NCI-H524 (cell line): ENCODE measurements around the gene MIF.
A peak's percentile ranks its signal among the peaks of the same experiment; 100 is the strongest.
"Not testable (repeated sequence)": the region's sequence is repeated elsewhere in the genome, so short reads cannot be mapped to it uniquely, and the experiment has no call there.

Experiments
- DNase-seq, 2 experiments: peaks; one replicate each; lab custom pipeline; 2025; lab: John Stamatoyannopoulos, UW

Gene MIF

DNA sequence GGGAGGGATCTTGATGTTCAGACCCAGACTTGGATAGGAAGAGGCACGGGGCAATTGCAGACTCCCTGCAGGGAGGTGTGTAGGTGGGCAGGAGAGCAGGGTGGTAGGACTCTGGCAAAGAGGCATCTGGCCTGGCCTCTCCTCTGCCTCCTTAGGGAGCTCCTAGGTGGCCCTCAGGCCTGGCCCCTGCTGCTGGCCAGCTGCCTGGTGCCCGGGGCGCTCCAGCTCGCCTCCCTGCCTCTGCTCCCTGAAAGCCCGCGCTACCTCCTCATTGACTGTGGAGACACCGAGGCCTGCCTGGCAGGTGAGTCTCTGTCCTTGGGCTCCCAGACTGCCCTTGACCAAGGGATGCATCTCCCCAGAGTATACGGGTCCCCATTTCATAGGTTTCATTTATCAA is 16.6 kb upstream of the MIF start:
- DNase-seq = no peak

DNA sequence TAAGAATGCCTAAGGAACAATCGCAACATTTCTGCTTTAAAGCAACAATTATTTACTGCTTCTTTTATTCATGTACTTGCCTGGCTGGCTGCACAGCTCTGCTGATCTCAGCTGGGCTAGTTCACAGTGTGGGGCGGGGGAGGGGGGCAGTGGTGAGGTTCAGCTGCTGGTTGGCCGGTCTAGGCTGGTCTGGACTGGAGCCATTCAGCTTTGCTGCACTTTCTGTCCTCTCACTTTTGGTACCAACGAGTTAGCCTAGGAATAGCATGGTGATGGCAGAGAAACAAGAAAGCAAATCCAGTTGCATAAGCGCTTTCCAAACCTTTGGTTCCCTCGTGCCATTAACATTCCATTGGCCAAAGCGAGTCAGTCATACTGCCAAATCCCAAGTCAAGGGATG is 16.0 kb upstream of the MIF start:
- no peak for DNase-seq

DNA sequence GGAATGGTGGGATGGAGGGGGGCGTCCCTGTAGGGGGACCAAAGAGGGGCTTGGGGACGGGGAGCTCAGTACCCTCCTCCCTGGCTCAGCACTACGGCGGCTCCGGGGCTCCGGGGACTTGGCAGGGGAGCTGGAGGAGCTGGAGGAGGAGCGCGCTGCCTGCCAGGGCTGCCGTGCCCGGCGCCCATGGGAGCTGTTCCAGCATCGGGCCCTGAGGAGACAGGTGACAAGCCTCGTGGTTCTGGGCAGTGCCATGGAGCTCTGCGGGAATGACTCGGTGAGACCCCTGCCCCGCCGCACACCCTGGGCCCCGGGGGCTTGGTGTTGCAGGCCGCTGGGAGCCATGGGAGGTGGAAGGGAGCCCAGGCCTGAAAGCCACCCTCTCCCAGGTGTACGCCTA is 11.8 kb upstream of the MIF start:
- no peak for DNase-seq

DNA sequence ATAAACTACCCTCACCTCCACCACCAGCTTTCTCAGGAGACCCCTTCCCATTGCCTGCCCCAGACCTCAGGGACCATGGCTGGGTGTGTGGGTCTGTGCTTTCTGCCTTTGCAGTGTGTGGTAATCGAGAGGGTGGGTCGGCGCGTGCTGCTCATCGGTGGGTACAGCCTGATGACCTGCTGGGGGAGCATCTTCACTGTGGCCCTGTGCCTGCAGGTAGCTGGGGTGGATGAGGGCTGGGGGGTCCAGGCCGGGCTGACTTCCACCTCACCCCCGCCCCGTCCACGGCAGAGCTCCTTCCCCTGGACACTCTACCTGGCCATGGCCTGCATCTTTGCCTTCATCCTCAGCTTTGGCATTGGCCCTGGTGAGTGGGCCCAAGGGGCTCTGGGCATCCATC is 10.5 kb upstream of the MIF start:
- DNase-seq = no peak

DNA sequence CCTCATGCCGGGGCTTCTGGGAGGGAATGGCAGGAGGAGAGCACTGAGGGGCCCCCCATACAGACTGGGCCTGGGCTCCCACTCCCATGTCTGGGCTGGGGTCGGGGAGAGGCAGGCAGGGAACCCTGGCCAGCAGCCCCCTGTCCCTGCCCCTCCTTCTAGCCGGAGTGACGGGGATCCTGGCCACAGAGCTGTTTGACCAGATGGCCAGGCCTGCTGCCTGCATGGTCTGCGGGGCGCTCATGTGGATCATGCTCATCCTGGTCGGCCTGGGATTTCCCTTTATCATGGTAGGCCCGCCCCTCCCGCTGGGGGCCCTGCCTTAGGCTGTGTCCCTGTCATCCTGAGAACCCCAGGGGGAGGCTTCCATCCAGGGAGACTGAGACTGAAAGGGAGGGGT is 10.0 kb upstream of the MIF start:
- DNase-seq = peak in 1 of 2 experiments; percentile 60

DNA sequence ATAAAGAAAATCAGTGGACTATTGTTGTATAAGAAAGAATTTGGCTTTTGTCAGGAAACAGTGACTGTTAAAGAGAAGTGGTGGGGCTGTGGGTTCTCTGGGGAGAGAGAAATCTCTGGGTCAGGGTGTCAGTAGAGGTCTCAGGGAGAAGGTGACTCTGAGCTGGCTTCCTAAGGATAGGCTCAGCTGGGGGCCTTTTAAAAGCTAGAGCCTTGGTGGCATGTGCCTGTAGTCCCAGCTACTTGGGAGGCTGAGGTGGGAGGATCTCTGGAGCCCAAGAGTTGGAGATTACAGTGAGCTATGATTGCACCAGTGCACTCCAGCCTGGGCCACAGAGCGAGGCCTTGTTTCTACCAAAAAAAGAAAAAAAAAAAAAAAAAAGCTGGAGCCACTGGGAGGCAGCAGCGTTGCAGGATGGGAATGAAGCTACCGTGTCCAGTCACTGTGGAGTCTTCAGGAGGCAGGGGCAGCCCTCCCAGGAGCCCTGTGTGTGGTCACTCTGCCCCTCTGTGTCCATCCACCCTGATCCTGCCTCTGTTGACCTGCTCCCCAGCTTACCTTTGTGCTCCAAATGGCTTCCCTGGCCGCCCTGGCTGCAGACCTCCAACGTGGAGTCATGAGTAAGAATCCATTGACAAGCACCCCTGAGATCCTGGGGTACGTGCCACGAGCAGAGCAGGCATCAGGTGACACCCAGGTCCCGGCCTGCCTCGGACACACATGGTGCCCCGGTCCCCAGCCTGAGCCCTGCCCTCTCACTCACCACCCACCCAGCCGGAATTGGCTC is 5.4 kb upstream of the MIF start:
- DNase-seq = peak; percentile 16 to 30

DNA sequence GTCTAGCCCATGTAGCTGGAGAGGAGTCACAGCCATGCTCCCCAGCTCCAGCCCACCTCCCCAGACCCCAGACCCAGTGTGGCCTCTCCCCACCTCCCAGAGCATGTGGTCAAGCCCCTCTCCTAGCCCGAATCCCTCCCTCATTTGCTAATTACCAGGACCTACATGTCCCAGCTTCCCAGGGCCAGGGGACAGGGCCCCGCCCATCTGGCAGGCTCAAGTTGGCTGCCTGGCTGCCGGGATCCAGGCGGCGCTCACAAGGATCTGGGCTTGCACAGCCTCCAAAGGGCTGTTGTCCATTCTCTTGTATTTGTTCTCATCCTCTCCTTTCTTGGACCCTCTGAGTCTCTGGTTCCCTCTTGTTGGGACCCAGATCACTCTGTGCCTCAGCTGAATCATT is 4.6 kb upstream of the MIF start:
- peak; percentile 17 to 41 for DNase-seq

DNA sequence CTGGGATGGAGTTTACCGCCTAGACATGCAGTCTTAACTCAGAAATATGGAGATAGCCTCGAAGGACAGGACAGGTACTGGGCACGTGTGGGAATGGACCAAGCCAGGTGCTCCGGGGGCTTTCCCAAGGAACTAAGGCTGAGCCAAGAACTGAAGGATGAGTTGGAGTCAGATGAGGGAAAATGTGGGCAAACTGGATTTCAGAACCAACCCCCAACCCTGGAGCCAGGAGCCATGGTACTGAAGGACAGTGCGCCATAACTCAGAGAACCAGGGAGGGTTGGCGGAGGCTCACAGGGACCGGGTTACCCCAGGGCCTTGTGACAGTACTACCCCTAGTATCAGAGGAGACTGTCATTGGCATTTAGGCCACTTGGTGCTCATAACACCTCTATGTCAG is 2.5 kb upstream of the MIF start:
- DNase-seq = no peak

DNA sequence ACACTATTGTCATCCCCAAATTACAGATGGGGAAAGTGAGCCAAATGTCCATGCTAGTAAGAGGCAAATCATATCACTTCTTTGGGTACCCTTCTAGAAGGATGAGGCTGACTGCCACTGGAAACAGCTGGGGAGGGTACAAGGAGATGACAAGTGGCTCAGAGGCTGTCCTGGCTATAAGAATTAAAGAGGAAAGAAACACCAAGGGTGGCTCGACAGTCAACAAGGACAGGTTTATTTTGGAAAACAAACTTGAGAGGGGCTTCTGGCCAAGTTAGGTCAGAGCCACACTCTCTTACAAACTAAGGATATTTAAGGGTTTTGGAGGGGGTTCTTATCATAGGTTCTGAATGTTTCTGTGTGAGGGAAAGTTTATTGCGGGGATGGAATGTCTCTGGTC is 2.1 kb upstream of the MIF start:
- DNase-seq = no peak

DNA sequence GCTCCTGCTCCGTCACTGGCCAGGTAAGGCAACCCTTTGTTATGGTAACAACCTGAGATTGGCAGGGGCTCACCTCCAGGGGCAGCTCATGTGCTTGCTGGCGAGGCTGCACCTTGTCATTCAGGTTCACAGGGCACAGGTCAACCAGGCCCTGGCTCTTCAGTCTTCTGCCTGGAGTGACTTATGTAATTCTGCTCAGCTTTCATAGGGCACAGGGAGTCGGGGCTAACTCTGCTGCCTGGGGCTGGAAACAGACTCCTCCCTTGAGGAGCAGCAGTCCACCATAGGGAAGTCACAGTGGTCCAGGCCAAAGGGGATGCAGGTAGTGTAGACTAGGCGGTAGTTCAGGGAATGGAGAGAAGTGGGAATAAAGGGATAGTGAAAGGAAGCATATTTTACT is 1.5 kb upstream of the MIF start:
- DNase-seq = no peak

DNA sequence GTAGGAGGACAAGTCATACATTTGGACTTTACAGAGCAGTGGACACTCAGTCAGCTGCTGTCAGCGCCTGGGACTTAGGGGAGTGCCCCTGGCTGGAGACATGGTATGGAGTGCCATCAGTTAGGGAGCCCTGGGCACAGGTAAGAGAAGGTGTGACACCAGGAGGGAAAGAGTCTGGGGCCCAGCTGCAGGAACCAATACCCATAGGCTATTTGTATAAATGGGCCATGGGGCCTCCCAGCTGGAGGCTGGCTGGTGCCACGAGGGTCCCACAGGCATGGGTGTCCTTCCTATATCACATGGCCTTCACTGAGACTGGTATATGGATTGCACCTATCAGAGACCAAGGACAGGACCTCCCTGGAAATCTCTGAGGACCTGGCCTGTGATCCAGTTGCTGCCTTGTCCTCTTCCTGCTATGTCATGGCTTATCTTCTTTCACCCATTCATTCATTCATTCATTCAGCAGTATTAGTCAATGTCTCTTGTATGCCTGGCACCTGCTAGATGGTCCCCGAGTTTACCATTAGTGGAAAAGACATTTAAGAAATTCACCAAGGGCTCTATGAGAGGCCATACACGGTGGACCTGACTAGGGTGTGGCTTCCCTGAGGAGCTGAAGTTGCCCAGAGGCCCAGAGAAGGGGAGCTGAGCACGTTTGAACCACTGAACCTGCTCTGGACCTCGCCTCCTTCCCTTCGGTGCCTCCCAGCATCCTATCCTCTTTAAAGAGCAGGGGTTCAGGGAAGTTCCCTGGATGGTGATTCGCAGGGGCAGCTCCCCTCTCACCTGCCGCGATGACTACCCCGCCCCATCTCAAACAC is 850 bp upstream of the MIF start:
- no peak for DNase-seq

DNA sequence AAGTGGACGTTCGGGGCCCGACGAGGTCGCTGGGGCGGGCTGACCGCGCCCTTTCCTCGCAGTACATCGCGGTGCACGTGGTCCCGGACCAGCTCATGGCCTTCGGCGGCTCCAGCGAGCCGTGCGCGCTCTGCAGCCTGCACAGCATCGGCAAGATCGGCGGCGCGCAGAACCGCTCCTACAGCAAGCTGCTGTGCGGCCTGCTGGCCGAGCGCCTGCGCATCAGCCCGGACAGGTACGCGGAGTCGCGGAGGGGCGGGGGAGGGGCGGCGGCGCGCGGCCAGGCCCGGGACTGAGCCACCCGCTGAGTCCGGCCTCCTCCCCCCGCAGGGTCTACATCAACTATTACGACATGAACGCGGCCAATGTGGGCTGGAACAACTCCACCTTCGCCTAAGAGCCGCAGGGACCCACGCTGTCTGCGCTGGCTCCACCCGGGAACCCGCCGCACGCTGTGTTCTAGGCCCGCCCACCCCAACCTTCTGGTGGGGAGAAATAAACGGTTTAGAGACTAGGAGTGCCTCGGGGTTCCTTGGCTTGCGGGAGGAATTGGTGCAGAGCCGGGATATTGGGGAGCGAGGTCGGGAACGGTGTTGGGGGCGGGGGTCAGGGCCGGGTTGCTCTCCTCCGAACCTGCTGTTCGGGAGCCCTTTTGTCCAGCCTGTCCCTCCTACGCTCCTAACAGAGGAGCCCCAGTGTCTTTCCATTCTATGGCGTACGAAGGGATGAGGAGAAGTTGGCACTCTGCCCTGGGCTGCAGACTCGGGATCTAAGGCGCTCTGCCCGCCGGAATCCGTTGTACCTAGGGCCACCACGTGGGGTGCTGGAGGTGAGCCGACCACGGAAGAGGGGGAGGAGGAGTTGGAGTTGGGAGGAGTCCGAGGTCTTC is 771 bp downstream of the MIF start:
- peak; percentile 59 to 69 for DNase-seq

DNA sequence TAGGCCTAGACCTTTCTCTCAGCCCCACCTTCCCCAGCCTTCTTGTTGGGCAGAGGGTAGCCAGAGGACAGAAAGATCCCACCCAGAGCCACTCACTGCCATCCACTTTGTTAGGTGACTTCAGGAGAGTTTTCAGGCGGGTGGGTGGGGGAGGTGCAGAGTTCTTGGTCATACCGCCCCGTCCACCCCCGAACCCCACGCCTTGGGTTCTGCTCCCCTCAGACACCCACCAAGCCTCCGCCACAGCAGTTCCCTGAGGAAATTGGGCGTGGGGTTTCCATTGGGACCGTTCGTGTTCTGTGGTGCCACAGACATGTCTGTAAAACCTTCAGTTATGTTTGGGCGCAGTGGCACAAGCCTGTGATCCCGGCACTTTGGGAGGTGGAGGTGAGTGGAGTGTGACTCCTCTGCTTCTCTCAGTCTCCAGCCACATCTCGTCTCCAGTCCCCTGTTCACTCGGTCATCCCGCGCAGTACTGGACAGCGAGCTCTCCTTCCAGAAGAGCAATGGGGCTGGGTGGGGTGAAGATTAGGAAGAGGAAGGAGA is 1.5 kb downstream of the MIF start:
- DNase-seq = no peak

DNA sequence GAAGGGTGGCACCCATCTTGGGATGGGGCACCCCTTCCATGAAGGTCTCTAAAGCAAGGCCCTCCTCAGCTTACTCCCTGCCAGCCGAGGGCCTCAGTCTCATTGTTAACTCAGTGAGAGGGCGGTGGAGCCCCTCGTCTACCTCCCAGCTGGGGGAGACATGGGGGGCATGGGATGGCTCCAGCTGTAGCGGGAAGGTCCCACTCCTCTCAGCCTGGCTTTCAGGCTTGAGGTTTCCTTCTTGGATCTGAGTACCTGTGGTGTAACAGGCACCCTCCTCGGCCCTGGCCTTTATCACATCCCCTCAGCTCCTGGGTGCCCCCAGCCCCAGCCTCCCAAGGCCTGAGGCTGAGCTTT is 2.0 kb downstream of the MIF start:
- DNase-seq = no peak

DNA sequence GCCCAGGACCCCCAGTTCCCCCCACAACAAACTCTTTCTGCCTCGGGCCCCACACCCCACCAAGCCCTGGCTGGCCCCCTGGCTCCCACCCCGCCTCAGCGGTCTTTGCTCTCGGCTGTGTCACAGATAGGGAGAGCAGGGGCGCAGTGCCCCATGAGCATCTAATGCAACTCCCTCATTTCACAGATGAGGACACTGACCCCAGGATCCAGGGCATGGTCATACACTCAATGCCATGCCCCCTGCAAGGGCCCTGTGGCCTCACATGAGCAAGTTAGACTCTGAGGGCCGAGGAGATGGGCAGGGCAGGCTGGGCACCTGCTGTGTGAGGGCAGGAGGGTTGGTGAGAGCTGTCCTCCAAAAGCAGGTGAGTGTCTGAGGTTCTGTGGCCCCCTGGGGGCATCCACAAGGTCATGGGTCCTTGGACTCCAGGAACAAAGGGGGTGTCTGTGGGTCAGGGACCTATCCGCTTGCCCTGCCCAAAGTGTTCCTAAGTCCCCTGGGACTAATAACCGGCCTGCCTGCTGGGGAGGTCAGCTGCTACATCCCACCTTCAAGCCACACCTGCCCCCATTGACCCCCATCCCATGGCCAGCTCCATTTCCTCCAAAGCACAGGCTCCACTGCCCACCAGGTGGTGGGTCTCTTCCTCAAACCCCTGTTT is 2.5 kb downstream of the MIF start:
- DNase-seq = no peak

DNA sequence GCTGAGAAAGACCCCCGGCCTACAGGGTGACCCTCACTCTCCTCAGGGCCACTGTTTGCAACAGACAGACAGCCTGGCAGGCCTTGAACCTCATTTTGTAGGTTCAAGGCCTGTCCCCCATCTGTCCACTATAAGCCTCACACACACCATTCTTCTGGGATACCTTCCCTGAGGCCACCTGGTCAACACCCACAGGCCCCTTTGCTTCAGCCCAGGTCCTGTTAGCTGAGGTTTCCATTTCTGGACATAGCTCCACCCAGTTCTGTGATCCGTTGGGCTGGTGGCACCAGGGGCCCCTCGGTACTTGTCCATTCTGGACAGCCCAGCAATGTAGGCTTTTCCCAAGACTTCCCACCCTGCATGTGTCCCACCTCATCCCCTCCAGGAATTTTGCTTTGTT is 3.1 kb downstream of the MIF start:
- DNase-seq = no peak

DNA sequence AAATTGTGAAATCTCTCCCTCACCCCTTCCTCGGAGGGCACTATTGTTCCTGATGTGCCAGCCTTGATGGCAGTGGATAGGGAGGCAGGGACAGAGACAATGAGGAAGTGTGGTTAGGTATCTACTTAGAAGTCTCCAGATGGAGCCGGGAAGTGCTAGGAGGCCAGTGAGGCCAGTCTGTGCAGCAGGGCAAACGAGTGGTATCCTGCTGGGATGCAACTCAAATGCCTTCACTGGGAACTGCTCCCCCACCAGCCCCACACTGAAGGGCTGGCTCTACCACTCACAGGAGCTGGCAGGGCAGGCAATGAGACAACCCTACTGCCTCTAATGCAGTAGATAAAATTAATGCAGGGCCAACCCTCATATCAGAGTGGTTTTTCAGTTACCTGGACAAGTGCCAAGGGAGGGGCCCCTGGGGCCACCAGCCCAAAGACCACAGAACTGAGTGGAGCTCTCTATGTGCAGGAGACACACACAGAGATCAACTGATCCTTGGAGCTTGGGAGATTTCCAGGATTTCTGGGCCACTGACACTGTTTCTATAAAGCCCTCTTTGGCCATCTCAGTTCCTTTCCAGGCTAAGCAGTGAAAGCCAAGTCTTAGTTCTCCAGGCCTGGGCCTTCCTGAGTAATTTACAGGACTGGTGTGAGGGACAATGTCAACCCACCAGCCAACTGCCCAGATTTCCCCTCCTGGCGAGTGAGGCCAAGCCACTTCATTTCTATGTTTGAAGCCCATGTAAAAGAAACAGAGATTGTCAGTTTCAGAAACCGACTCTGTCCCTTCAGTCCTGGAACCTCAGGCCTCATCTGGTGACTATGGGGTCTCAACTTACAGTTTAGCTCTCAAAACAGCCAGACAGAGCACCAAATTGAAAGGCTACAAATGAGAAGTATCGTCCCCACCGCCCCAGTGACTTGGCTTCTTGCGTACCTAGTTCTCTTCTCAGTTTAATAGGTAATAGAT is 4.1 kb downstream of the MIF start:
- peak in 1 of 2 experiments; percentile 49 for DNase-seq

DNA sequence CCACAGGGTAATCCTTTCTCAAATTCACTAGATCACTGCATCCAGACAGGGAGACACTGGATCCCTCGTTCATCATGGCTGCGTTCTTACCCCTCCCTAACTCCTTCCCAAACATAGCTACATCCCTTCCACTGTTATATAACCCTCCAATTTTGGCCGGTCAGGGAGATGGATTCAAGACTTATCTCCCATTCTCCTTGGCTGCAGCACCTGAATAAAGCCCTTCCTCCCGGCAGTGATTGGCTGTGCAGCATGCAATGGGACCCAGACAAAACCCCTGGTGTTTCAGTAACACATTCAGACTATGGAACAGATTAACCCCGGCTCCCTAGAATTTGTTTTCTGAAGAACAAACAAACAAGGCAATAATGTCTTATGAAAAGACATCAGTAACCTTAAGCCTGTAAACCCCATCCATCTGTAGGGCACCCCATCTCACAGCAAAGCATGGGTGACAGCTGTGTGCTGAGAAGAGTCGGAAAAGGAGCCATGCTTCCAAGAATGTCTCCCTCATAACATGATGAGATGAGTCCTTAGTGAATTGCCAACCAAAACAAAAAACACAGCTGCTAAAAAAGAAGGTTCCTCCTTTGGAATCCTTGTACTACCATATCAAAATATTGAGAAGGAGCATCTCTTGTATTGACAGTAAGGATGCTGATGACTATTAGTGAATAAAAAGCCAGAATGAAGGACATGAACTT is 5.0 kb downstream of the MIF start:
- DNase-seq = no peak

DNA sequence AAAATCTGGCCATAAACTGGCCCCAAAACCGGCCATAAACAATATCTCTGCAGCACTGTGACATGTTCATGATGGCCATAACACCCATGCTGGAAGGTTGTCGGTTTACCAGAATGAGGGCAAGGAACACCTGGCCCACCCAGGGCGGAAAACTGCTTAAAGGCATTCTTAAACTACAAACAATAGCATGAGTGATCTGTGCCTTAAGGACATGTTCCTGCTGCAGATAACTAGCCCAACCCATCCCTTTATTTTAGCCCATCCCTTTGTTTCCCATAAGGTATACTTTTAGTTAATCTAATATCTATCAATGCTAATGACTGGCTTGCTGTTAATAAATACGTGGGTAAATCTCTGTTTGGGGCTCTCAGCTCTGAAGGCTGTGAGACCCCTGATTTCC is 6.0 kb downstream of the MIF start:
- not testable (repeated sequence) for DNase-seq

DNA sequence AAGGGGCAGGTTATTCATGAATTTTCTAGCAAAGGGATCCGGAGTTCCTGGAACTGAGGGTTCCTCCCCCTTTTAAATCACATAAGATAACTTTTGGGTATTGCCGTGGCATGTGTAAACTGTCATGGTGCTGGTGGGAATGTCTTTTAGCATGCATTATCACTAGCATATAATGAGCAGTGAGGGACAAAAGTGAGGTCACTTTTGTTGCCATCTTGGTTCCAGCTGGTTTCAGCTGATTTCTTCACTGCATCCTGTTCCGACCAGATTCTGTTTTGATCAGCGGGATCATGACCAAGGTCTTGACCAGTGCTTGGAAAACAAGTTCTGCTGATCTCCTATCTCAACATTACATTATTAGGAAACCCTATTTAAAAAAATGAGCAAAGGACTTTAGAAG is 7.4 kb downstream of the MIF start:
- no peak for DNase-seq
